Measurements from ENCODE around the gene MAP4K2. TPM values are rescaled to one million over a fixed set of nuclear protein-coding genes. Genes with fewer than 3 reads are reported as not detected.

The MAP4K2 gene
- total RNA-seq, 2 experiments from 2014 or later = 86.6 to 91.2 TPM

- Mint-ChIP-seq H3K27ac (no peak overlapping the region), H3K4me3 (no peak overlapping the region), H3K4me1 (peaks cover 6% of the 10 kb centered on the region), H3K9me3 (no peaks in the 10 kb centered on the region), H3K36me3 (ENCODE audit: low read depth) (no peaks in the 10 kb centered on the region), H3K27me3 (no peaks in the 10 kb centered on the region)
- CTCF ChIA-PET = interaction anchor here (0.6 to 1.6 kb wide), 7 partner anchors 10 to 282 kb away, joined by 3 to 4 read pairs (median 3); partner anchors contain the start of genes ARL2, VPS51 and ZNHIT2
- no peak for DNase-seq
- POLR2A ChIA-PET = interaction anchor here (0.6 kb wide), 1 partner anchor 287 kb away, joined by 3 read pairs; the partner anchor contains the start of genes FAU and MRPL49
Measured at GRCh38 chr11:64834723-64835615, 32.0 kb upstream of the MAP4K2 start.

GRCh38 chr11:64834031-64834722, 31.2 kb upstream of the MAP4K2 start:
- Mint-ChIP-seq H3K4me1 (peaks cover 6% of the 10 kb centered on the region), H3K36me3 (ENCODE audit: low read depth) (no peaks in the 10 kb centered on the region), H3K9me3 (no peaks in the 10 kb centered on the region), H3K27ac (no peak overlapping the region), H3K27me3 (no peaks in the 10 kb centered on the region), H3K4me3 (no peak overlapping the region)
- ChIA-PET POLR2A (interaction anchor here (0.6 kb wide), 1 partner anchor 288 kb away, joined by 3 read pairs; the partner anchor contains the start of genes FAU and MRPL49), CTCF (interaction anchor here (0.6 to 1.6 kb wide), 8 partner anchors 10 to 283 kb away, joined by 3 to 4 read pairs (median 3); partner anchors contain the start of genes ARL2, VPS51 and ZNHIT2)
- no peak for DNase-seq

GRCh38 chr11:64833509-64833908, 30.5 kb upstream of the MAP4K2 start:
- DNase-seq = no peak
- Mint-ChIP-seq H3K36me3 (ENCODE audit: low read depth) (no peaks in the 10 kb centered on the region), H3K9me3 (no peaks in the 10 kb centered on the region), H3K4me3 (no peak overlapping the region), H3K27me3 (no peaks in the 10 kb centered on the region), H3K27ac (no peak overlapping the region), H3K4me1 (peaks cover 6% of the 10 kb centered on the region)
- ChIA-PET POLR2A (no interaction called here), CTCF (interaction anchor here (1.0 to 1.6 kb wide), 2 partner anchors 14 to 61 kb away, joined by 3 to 4 read pairs; no protein-coding TSS in a partner anchor)

GRCh38 chr11:64833198-64833502, 30.1 kb upstream of the MAP4K2 start:
- H3K27me3 Mint-ChIP-seq = no peaks in the 10 kb centered on the region
- ChIA-PET POLR2A (no interaction called here), CTCF (interaction anchor here (1.0 kb wide), 1 partner anchor 15 kb away, joined by 3 read pairs; no protein-coding TSS in a partner anchor)
- no peaks in the 10 kb centered on the region for H3K9me3 Mint-ChIP-seq
- no peak for DNase-seq
- H3K36me3 Mint-ChIP-seq (ENCODE audit: low read depth) = no peaks in the 10 kb centered on the region
- no peak overlapping the region for H3K4me3 Mint-ChIP-seq
- peaks cover 6% of the 10 kb centered on the region for H3K4me1 Mint-ChIP-seq
- H3K27ac Mint-ChIP-seq = no peak overlapping the region

- Mint-ChIP-seq H3K4me3 (no peak overlapping the region), H3K9me3 (no peaks in the 10 kb centered on the region), H3K36me3 (ENCODE audit: low read depth) (no peaks in the 10 kb centered on the region), H3K27me3 (no peaks in the 10 kb centered on the region), H3K4me1 (peaks cover 6% of the 10 kb centered on the region), H3K27ac (no peak overlapping the region)
- ChIA-PET CTCF (no interaction called here), POLR2A (no interaction called here)
- DNase-seq = no peak
Measured at GRCh38 chr11:64832467-64833197, 29.6 kb upstream of the MAP4K2 start.

- no peak for DNase-seq
- no peaks in the 10 kb centered on the region for H3K9me3 Mint-ChIP-seq
- H3K4me1 Mint-ChIP-seq = no peaks in the 10 kb centered on the region
- no peaks in the 10 kb centered on the region for H3K27me3 Mint-ChIP-seq
- CTCF ChIA-PET = interaction anchor here (0.6 to 1.2 kb wide), 2 partner anchors 13 to 48 kb away, joined by 3 read pairs; partner anchors contain the start of gene CDC42BPG
- H3K27ac Mint-ChIP-seq = peak overlapping the region; percentile 60
- POLR2A ChIA-PET = interaction anchor here (0.6 kb wide), 1 partner anchor 543 kb away, joined by 3 read pairs; no protein-coding TSS in a partner anchor
- H3K4me3 Mint-ChIP-seq = no peak overlapping the region
- H3K36me3 Mint-ChIP-seq (ENCODE audit: low read depth) = no peaks in the 10 kb centered on the region
Measured at GRCh38 chr11:64831411-64831891, 28.4 kb upstream of the MAP4K2 start.

GRCh38 chr11:64829536-64830251, 26.7 kb upstream of the MAP4K2 start:
- Mint-ChIP-seq H3K9me3 (no peaks in the 10 kb centered on the region), H3K27ac (no peak overlapping the region), H3K36me3 (ENCODE audit: low read depth) (no peaks in the 10 kb centered on the region), H3K27me3 (no peaks in the 10 kb centered on the region), H3K4me3 (no peak overlapping the region), H3K4me1 (no peaks in the 10 kb centered on the region)
- ChIA-PET CTCF (interaction anchor here (0.8 to 1.2 kb wide), 3 partner anchors 10 to 69 kb away, joined by 3 to 5 read pairs (median 3); no protein-coding TSS in a partner anchor), POLR2A (no interaction called here)
- DNase-seq = no peak

GRCh38 chr11:64827451-64827839, 24.4 kb upstream of the MAP4K2 start:
- no peaks in the 10 kb centered on the region for H3K4me1 Mint-ChIP-seq
- H3K36me3 Mint-ChIP-seq (ENCODE audit: low read depth) = no peaks in the 10 kb centered on the region
- H3K9me3 Mint-ChIP-seq = no peaks in the 10 kb centered on the region
- no peak overlapping the region for H3K4me3 Mint-ChIP-seq
- no peak overlapping the region for H3K27ac Mint-ChIP-seq
- ChIA-PET CTCF (interaction anchor here (0.8 to 1.6 kb wide), 3 partner anchors 12 to 61 kb away, joined by 3 to 5 read pairs (median 4); partner anchors contain the start of gene CDC42BPG), POLR2A (no interaction called here)
- no peaks in the 10 kb centered on the region for H3K27me3 Mint-ChIP-seq
- DNase-seq = no peak

- ChIA-PET POLR2A (no interaction called here), CTCF (interaction anchor here (0.6 to 1.6 kb wide), 4 partner anchors 13 to 61 kb away, joined by 3 to 5 read pairs (median 3); partner anchors contain the start of gene CDC42BPG)
- Mint-ChIP-seq H3K36me3 (ENCODE audit: low read depth) (no peaks in the 10 kb centered on the region), H3K27ac (no peak overlapping the region), H3K4me3 (no peak overlapping the region), H3K4me1 (no peaks in the 10 kb centered on the region), H3K27me3 (no peaks in the 10 kb centered on the region), H3K9me3 (no peaks in the 10 kb centered on the region)
- DNase-seq = no peak
Measured at GRCh38 chr11:64826578-64827450, 23.8 kb upstream of the MAP4K2 start.

GRCh38 chr11:64826062-64826461, 23.0 kb upstream of the MAP4K2 start:
- Mint-ChIP-seq H3K36me3 (ENCODE audit: low read depth) (no peaks in the 10 kb centered on the region), H3K27me3 (no peaks in the 10 kb centered on the region), H3K4me1 (no peaks in the 10 kb centered on the region), H3K4me3 (no peak overlapping the region), H3K9me3 (no peaks in the 10 kb centered on the region), H3K27ac (no peak overlapping the region)
- DNase-seq = no peak
- POLR2A ChIA-PET = no interaction called here
- CTCF ChIA-PET = interaction anchor here (0.6 to 1.0 kb wide), 2 partner anchors 12 to 18 kb away, joined by 3 read pairs; partner anchors contain the start of gene CDC42BPG

GRCh38 chr11:64823568-64824119, 20.6 kb upstream of the MAP4K2 start:
- no peak for DNase-seq
- Mint-ChIP-seq H3K27me3 (no peaks in the 10 kb centered on the region), H3K9me3 (no peaks in the 10 kb centered on the region), H3K4me3 (no peak overlapping the region), H3K4me1 (no peaks in the 10 kb centered on the region), H3K27ac (peak overlapping the region; percentile 41), H3K36me3 (ENCODE audit: low read depth) (no peaks in the 10 kb centered on the region)
- ChIA-PET POLR2A (no interaction called here), CTCF (interaction anchor here (1.1 to 1.3 kb wide), 2 partner anchors 12 to 21 kb away, joined by 3 read pairs; partner anchors contain the start of gene CDC42BPG)

All from activated CD4-positive, alpha-beta T cell treated with anti-CD3 and anti-CD28 coated beads, Interleukin-2, amount 10 ng/mL, durations not matched to agents 7 days and 5 days (primary cell).